Measurements from ENCODE around the gene SH2D3C. TPM values are rescaled to one million over a fixed set of nuclear protein-coding genes. Genes with fewer than 3 reads are reported as not detected.

The SH2D3C gene
- total RNA-seq, 2 donors from 2014 or later = 39.3 to 39.5 TPM

- DNase-seq (ENCODE audit: low spot score in 2 of 2) (no peak), ATAC-seq (no peak)
- Mint-ChIP-seq H3K27ac (no peak overlapping the region), H3K36me3 (no peaks in the 10 kb centered on the region), H3K9me3 (no peaks in the 10 kb centered on the region)
These were observed 54.5 kb downstream of the SH2D3C start for GRCh38 chr9:127724012-127724411.

- H3K36me3 Mint-ChIP-seq = no peaks in the 10 kb centered on the region
- no peak for DNase-seq (ENCODE audit: low spot score in 2 of 2)
- no peaks in the 10 kb centered on the region for H3K9me3 Mint-ChIP-seq
- H3K27ac Mint-ChIP-seq = no peak overlapping the region
- no peak for ATAC-seq
These were observed 55.0 kb downstream of the SH2D3C start for GRCh38 chr9:127723444-127723843.

GRCh38 chr9:127723013-127723412, 55.5 kb downstream of the SH2D3C start:
- no peaks in the 10 kb centered on the region for H3K9me3 Mint-ChIP-seq
- ATAC-seq = no peak
- no peak overlapping the region for H3K27ac Mint-ChIP-seq
- no peaks in the 10 kb centered on the region for H3K36me3 Mint-ChIP-seq
- no peak for DNase-seq (ENCODE audit: low spot score in 2 of 2)

GRCh38 chr9:127722055-127722745, 56.3 kb downstream of the SH2D3C start:
- ATAC-seq (no peak), DNase-seq (ENCODE audit: low spot score in 2 of 2) (no peak)
- H3K36me3 Mint-ChIP-seq = no peaks in the 10 kb centered on the region
- no peaks in the 10 kb centered on the region for H3K9me3 Mint-ChIP-seq
- peak overlapping the region in 1 of 2 donors; percentile 26 for H3K27ac Mint-ChIP-seq

GRCh38 chr9:127721391-127721821, 57.1 kb downstream of the SH2D3C start:
- ATAC-seq (no peak), DNase-seq (ENCODE audit: low spot score in 2 of 2) (no peak)
- peak overlapping the region in 1 of 2 donors; percentile 26 for H3K27ac Mint-ChIP-seq
- no peaks in the 10 kb centered on the region for H3K9me3 Mint-ChIP-seq
- H3K36me3 Mint-ChIP-seq = no peaks in the 10 kb centered on the region

- peak overlapping the region in 1 of 2 donors; percentile 26 for H3K27ac Mint-ChIP-seq
- ATAC-seq (no peak), DNase-seq (ENCODE audit: low spot score in 2 of 2) (no peak)
- H3K36me3 Mint-ChIP-seq = no peaks in the 10 kb centered on the region
- no peaks in the 10 kb centered on the region for H3K9me3 Mint-ChIP-seq
These were observed 57.6 kb downstream of the SH2D3C start for GRCh38 chr9:127720865-127721227.

- Mint-ChIP-seq H3K27ac (peak overlapping the region; percentile 26 to 84), H3K36me3 (peaks cover 5% of the 10 kb centered on the region in 2 donors), H3K9me3 (no peaks in the 10 kb centered on the region)
- no peak for ATAC-seq
- DNase-seq (ENCODE audit: low spot score in 2 of 2) = no peak
These were observed 58.2 kb downstream of the SH2D3C start for GRCh38 chr9:127720031-127720864.

- ATAC-seq (no peak), DNase-seq (ENCODE audit: low spot score in 2 of 2) (no peak)
- Mint-ChIP-seq H3K27ac (peak overlapping the region in 1 of 2 donors; percentile 91), H3K36me3 (peaks cover 6% of the 10 kb centered on the region in 2 donors), H3K9me3 (no peaks in the 10 kb centered on the region)
These were observed 60.7 kb downstream of the SH2D3C start for GRCh38 chr9:127717766-127718165.

- no peak for DNase-seq (ENCODE audit: low spot score in 2 of 2)
- ATAC-seq = no peak
- peaks cover 6% of the 10 kb centered on the region in 2 donors for H3K36me3 Mint-ChIP-seq
These were observed 62.1 kb downstream of the SH2D3C start for GRCh38 chr9:127716412-127716811.

GRCh38 chr9:127715470-127716337, 62.8 kb downstream of the SH2D3C start, which contains the start of the genes PTRH1 and TTC16:
PTRH1 (minus strand) TSS chr9:127715663; CDS start chr9:127715639, 24 bp downstream.
TTC16 (plus strand) TSS chr9:127716079; CDS start chr9:127716146, 67 bp downstream.
- ATAC-seq = peak; percentile 95 to 97
- Mint-ChIP-seq H3K9me3 (no peaks in the 10 kb centered on the region), H3K27ac (peak within 1 kb of the TSS; percentile 91 to 95), H3K36me3 (peaks cover 6% of the 10 kb centered on the region in 2 donors)
- DNase-seq (ENCODE audit: low spot score in 2 of 2) = peak; percentile 96 to 98

More at GRCh38 chr9:127716412-127716811, 62.1 kb downstream of the SH2D3C start:
- no peaks in the 10 kb centered on the region for H3K9me3 Mint-ChIP-seq
- H3K27ac Mint-ChIP-seq = peak overlapping the region; percentile 91 to 95

GRCh38 chr9:127714951-127715469, 63.5 kb downstream of the SH2D3C start:
- ATAC-seq = peak; percentile 2 to 28
- Mint-ChIP-seq H3K36me3 (peaks cover 6% of the 10 kb centered on the region in 2 donors), H3K9me3 (no peaks in the 10 kb centered on the region)

GRCh38 chr9:127714020-127714750, 64.3 kb downstream of the SH2D3C start:
- peaks cover 6 to 8% of the 10 kb centered on the region in 2 donors for H3K36me3 Mint-ChIP-seq
- peak overlapping the region; percentile 13 to 55 for H3K27ac Mint-ChIP-seq
- DNase-seq (ENCODE audit: low spot score in 2 of 2) = no peak
- no peak for ATAC-seq
- H3K9me3 Mint-ChIP-seq = no peaks in the 10 kb centered on the region

More at GRCh38 chr9:127714951-127715469, 63.5 kb downstream of the SH2D3C start:
- H3K27ac Mint-ChIP-seq = peak overlapping the region; percentile 91 to 95
- DNase-seq (ENCODE audit: low spot score in 2 of 2) = peak in 1 of 2 donors; percentile 32

- ATAC-seq (no peak), DNase-seq (ENCODE audit: low spot score in 2 of 2) (no peak)
- Mint-ChIP-seq H3K27ac (no peak overlapping the region), H3K36me3 (peaks cover 6 to 16% of the 10 kb centered on the region in 2 donors), H3K9me3 (no peaks in the 10 kb centered on the region)
These were observed 65.6 kb downstream of the SH2D3C start for GRCh38 chr9:127712867-127713266.

- Mint-ChIP-seq H3K27ac (no peak overlapping the region), H3K9me3 (no peaks in the 10 kb centered on the region), H3K36me3 (peaks cover 6 to 16% of the 10 kb centered on the region in 2 donors)
- no peak for ATAC-seq
- DNase-seq (ENCODE audit: low spot score in 2 of 2) = no peak
These were observed 66.1 kb downstream of the SH2D3C start for GRCh38 chr9:127712371-127712770.

- peaks cover 6 to 16% of the 10 kb centered on the region in 2 donors for H3K36me3 Mint-ChIP-seq
- ATAC-seq = no peak
- H3K9me3 Mint-ChIP-seq = no peaks in the 10 kb centered on the region
- DNase-seq (ENCODE audit: low spot score in 2 of 2) = no peak
- H3K27ac Mint-ChIP-seq = no peak overlapping the region
These were observed 66.6 kb downstream of the SH2D3C start for GRCh38 chr9:127711831-127712274.

Measured in activated naive CD4-positive, alpha-beta T cell treated with anti-CD3 and anti-CD28 coated beads, Interleukin-2, amount 50 U/mL, for 72 hours (primary cell).